ENCODE measurements around the gene PHYKPL.
"Not testable (repeated sequence)": the region's sequence is repeated elsewhere in the genome, so short reads cannot be mapped to it uniquely, and the experiment has no call there.

Gene PHYKPL

GRCh38 chr5:178205749-178206047, 26.9 kb downstream of the PHYKPL start:
- no peak for DNase-seq

- peak; percentile 88 for DNase-seq
These were observed 27.5 kb downstream of the PHYKPL start for GRCh38 chr5:178204935-178205748.

- peak; percentile 96 for DNase-seq
These were observed 28.2 kb downstream of the PHYKPL start, which contains the start of gene HNRNPAB for GRCh38 chr5:178204182-178204934. Gene HNRNPAB, plus strand, starts transcription at chr5:178204533. Its CDS starts 305 bp downstream, at chr5:178204838.

- no peak for DNase-seq
These were observed 28.9 kb downstream of the PHYKPL start for GRCh38 chr5:178203670-178204181.

GRCh38 chr5:178202541-178202940, 30.1 kb downstream of the PHYKPL start:
- DNase-seq, result no peak

GRCh38 chr5:178201927-178202235, 30.7 kb downstream of the PHYKPL start:
- DNase-seq, result no peak

GRCh38 chr5:178201221-178201926, 31.2 kb downstream of the PHYKPL start:
- DNase-seq, result no peak

- no peak for DNase-seq
These were observed 32.8 kb downstream of the PHYKPL start for GRCh38 chr5:178199581-178200434.

GRCh38 chr5:178198706-178199105, 33.9 kb downstream of the PHYKPL start:
- DNase-seq, result no peak

GRCh38 chr5:178198151-178198550, 34.5 kb downstream of the PHYKPL start:
- not testable (repeated sequence) for DNase-seq

GRCh38 chr5:178196986-178197385, 35.6 kb downstream of the PHYKPL start:
- DNase-seq, result no peak

- DNase-seq, result no peak
These were observed 36.3 kb downstream of the PHYKPL start for GRCh38 chr5:178196281-178196812.

GRCh38 chr5:178194026-178194425, 38.6 kb downstream of the PHYKPL start:
- no peak for DNase-seq

GRCh38 chr5:178193251-178193809, 39.3 kb downstream of the PHYKPL start:
- no peak for DNase-seq

GRCh38 chr5:178192787-178193186, 39.8 kb downstream of the PHYKPL start:
- no peak for DNase-seq

- no peak for DNase-seq
These were observed 40.4 kb downstream of the PHYKPL start for GRCh38 chr5:178192244-178192643.

- no peak for DNase-seq
These were observed 40.9 kb downstream of the PHYKPL start for GRCh38 chr5:178191661-178192060.

GRCh38 chr5:178189433-178189832, 43.2 kb downstream of the PHYKPL start:
- DNase-seq, result no peak

- no peak for DNase-seq
These were observed 45.6 kb downstream of the PHYKPL start, which contains the start of gene GMCL2 for GRCh38 chr5:178187014-178187413. Gene GMCL2, minus strand, starts transcription at chr5:178187371. Its CDS starts 72 bp downstream, at chr5:178187299.

GRCh38 chr5:178186427-178186826, 46.2 kb downstream of the PHYKPL start:
- DNase-seq, result no peak

GRCh38 chr5:178182158-178182876, 50.3 kb downstream of the PHYKPL start:
- DNase-seq, result no peak

All from activated CD4-positive, alpha-beta T cell treated with anti-CD3 and anti-CD28 coated beads, Interleukin-10, Interleukin-2, amounts not matched to agents 100 ng/mL and 50 ng/mL, durations not matched to agents 16 hours and 8 hours (primary cell).